GM11168 (cell line): ENCODE data around the gene UGT1A7.

ENCODE experiments used
- in situ Hi-C: fragments of 300-500 bp; cut with MboI; formaldehyde crosslinking; loops from one replicate; pipeline ENCODE4 v1.12.0; 2022; ENCODE audit warnings: low sequenced_read_pairs; ENCODE audit not compliant: unreplicated experiment

The UGT1A7 gene

DNA sequence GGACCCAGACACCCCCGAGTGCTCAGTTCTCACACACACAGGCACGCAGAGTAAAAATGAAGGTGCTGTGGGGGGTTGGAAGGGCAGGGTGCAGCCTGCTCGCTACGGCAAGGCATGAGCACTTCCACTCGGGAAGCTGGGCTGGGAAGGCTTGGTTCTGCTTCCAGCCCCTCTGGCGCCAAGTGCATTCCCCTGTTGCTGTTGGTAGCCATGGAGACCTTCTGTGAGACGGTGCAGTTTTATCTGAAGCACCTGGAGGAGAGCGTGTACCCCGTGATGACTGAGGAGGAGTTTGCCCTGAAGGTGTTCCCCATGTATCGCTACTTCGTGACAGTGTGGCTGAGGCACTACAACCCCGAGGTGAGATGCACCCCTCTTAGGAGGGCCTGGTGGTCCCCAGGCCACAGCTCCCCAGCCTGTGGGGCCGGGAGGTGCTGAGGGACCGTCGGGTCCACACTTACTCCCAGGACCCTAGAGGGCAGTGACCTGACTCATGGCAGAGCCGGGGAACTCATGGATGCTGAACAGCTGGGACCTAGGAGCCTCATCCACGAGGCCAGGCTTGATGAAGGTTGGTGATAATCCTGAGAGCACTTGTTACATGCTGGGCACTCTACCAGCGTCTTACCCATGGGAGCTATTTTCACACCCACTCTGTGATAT is 111.9 kb downstream of the UGT1A7 start:
- in situ Hi-C loops = no loop called here

DNA sequence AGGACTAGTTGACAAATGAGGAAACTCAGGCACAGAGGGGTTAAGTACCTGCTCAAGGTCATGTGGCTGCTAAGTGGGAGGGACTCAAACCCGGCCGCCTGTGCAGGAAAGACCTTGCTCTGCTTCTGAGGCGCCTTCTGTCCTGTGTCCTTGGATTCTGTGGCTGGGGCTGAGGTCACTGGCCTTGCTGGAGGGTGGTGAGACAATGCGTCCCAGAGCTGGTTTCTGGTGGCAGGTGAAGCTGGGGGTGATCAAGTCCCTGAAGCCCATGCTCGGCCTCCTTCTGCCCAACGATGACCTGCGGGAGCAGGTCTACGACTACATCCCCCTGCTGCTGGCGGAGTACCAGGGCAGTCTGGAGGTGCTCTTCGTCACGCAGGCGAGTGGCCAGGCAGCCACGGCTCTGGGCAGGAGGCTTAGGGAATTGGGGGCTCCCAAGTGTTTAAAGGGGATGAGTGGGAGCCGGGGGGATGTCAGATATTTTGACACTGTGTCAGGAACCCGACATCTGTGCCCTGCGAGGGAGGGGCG is 112.5 kb downstream of the UGT1A7 start:
- in situ Hi-C loops = no loop called here

DNA sequence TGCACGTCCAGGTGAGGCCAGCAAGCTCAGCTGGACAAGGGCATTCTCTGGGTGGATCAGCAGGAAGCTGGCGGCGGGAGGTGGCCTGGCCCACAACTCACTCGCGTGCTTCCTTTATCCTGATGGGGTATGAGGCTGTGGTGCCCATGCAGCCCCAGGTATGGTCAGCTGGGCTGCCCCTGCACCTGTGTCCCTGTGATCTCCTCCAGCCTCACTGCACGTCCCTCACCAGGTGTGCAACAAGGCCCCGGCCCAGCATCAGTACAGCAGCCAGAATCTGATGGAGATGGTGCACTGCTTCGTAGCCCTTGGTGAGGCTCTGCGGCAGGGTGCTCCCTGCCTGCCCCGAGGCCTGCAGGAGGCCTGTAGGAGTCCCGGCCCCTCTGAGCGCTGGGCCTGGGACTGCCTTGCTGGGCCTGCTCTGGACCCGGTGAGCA is 114.1 kb downstream of the UGT1A7 start:
- in situ Hi-C loops = no loop called here

DNA sequence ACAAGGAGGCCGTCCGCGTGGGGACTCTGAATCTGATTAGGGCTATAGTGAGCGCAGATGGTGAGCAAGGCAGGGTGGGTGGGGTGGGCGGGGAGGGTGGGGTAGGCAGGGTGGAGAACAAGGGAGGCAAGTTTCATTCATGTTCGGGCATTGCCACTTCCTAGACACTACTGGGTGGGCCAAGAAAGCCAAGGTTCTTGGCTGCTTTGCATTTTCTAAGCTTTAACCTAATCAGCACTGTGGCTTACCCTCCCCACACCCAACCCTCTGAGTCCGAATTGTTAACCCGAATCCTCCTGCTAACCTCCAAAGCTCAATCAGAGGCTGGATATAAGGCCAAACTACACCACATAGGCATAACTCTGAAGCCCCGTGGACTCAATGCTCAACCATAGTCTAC is 114.6 kb downstream of the UGT1A7 start:
- in situ Hi-C loops = no loop called here

DNA sequence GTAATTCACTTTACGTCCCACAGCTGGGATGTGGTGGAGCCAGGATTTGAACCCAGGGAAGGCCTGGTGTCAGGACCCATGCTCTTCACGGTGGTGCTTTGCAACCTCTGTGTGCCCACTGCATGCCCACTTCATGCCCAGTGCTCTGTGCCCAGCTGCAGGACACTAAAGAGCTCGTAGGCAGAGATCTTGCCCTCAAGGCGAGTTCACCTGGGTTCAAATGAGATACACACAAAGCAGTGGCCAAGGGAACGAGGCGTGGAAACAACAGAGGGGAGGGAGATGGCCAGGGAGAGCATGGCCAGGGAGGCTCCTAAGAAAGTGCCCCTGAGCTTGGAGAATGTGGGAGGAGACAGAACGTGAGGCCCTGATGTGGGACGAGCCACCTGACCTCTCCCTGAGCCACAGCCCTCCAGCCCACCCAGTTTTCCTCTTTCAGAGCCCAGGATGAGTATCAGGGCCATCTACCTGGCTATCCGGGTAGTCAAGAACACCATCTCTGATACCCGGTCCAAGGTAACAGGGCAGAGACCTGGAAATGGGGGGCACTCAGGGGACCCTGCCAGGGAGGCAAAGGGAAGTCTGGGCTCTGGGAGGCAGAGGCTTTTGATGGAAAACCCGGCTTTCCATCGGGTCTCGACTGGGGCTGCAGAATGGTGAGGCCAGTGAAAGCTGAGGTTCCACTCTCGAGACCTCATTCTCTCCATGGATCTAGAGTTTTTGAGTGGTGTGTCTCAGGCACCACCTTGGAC is 116.8 kb downstream of the UGT1A7 start:
- in situ Hi-C loops = no loop called here

DNA sequence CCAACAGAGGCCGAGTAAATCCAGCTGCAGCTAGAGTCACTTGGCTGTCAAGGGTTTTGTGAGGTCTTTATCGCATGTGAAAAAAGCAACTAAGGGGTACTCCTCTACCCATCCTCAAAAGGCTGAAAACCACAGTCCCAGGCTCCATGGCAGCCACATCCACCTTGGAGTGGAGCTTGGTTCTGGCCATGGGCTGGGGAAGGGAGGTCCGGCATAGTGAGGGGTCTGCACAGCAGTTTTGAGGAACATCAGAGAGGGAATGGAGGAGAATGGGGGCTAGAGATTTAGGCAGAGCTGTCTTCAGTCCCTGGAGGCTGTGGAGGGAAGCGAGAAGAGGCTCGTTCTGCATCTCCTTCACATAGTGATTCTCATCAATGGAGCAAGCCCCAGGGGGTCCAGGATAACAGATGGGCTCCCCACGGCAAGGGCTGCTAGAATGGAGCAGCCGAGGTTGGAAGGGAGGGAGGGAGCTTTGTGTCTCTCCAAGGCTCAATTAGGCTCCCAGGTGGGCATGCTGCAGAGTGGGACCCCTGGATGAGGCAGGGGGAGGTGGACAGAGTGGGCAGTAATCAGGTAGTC is 117.5 kb downstream of the UGT1A7 start:
- in situ Hi-C loops = no loop called here

DNA sequence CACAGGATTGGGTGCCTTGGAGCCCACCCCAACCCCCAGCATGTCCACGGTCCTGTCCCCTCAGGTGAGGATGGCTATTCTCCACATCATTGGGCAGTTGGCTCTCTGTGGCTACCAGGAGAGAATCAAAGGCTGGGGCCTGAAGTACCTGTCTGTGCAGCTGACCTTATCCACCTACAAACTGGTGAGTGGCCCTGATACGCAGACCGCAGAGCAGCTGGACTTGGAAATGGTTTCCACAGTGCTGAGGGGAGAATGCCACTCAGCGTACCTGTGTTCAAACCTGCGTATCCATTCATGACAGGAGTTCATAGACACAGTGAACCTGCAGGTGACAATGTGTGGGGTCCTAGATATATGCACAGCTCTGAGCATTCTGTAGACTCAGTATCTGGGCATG is 118.0 kb downstream of the UGT1A7 start:
- in situ Hi-C loops = no loop called here

DNA sequence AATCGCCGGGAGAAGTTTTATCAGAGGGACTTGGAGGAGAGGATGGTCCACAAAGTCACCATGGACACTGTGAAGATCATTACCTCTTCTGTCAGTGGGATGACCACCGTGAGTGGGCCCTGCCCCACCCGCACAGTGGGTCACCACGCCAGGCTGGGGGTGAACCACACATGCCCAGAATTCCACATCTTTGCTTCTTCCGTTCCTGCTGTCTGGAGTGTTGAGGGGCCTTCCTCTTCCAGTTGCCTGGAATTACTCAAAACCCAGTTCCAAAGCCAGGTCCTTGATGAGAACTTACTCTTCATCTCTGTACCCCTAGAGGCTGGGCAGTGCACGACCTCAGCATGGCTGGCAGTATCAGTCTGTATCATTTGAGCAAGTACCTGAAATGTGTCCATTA is 118.5 kb downstream of the UGT1A7 start:
- in situ Hi-C loops = no loop called here

DNA sequence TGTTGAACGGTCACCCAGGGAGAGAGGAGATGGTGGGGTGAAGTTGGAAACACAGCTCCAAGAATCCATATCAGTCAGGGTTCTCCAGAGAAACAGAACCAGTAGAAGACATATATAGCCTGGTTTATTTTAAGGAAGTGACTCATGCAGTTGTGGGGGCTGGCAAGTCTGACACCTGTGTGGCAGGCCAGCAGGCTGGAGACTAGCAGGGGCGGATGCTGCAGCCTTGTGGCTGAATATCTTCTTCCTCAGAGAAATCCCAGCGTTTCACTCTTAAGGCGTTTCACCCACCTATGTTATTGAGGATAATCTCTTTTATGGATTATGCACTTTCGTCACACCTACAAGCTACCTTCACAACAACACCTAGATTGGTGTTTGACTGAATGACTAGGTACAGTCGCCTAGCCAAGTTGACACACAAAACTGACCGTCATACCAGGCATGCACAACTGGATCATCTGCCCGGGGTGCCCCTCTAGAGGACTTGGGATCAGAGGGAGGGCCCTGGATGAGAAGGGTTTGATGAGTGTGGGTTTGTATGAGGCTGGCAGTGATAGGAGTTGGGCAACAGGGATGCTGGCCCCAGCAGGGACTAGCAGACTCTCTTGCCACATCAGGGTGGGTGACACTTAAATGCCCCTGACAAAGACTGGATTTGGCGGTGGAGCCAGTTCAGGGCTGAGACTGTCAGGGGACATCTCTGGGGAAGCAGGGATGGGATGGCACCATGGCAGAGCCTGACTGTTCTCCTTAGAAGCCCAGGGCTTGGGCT is 119.8 kb downstream of the UGT1A7 start:
- in situ Hi-C loops = no loop called here

DNA sequence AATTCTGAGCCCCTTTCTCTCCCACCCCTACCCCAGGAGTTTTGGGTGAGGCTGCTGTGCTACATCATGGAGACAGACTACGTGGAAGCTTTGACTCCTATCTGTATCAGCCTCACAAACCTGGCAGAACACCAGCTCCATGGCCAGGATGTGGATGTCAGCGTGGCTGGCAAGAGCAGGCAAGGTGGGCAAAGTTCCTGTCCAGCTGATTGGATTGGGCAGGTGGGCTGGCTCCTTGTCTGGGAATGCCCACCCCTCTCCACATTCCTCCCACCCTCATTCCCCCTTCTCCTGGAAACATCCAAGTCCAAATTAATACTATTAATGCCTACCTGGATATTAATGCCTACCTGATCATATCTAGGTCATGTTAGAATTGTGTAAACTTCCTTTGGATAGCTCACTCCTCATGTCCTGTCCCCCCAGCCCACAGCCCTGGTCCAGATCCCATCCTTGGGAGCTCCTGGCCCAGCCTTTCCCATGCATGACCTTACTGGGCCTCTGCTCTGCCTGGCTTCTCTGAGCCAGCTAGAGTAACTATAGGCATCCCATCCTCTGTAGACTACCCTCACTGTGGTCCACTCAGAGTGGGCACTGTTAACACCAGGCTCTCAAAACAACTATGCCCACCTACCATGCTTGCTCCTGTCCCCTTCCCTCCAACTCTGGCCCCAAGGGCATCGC is 120.6 kb downstream of the UGT1A7 start:
- in situ Hi-C loops = no loop called here

DNA sequence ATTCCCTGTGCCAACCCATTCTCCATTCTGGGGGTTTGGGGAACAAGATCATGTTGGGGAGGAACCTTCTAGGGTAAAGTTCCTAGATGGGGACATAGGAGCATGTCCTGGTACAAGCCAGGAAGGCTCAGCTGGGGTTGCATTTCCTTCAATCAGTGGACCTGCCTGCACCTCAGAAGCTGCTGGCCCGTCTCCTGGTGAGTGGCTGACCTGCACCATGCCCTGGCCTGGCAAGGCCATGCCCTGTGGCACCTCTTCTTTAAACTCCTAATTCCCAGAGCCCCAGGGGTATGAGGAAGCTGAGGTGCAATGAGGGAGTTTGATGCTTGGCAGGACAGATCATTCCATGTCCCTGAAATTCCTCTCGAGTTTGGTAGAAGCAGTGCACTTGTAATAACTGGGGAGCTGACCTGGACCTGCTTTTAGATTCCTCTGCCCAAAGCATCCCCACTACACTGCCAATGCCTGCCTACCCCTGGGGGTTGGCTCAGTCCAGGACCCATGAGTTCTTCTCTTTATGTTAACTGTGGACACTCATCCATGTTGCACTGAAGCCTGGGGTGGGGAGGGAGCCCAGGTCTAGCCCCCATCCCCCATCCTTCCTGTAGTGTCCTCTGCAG is 121.7 kb downstream of the UGT1A7 start:
- in situ Hi-C loops = no loop called here

DNA sequence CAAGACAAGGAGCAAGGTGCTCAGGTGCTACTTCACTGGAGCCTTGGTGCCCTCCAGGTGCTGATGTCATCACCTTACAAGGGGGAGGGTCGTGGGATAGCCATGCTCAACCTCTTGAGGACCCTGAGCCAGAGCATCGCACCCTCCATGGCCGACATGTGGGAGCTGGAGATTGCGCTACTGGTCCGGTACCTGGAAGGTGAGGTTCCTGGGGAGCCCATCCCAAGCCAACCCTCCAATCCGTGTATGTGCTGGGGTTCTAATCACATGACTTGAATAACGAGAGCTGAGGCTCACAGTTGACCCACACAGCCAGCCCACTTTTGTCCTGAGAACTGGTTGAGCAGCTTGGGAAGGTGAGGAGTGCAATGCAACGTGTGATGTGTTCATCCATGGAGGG is 122.3 kb downstream of the UGT1A7 start:
- in situ Hi-C loops = no loop called here

DNA sequence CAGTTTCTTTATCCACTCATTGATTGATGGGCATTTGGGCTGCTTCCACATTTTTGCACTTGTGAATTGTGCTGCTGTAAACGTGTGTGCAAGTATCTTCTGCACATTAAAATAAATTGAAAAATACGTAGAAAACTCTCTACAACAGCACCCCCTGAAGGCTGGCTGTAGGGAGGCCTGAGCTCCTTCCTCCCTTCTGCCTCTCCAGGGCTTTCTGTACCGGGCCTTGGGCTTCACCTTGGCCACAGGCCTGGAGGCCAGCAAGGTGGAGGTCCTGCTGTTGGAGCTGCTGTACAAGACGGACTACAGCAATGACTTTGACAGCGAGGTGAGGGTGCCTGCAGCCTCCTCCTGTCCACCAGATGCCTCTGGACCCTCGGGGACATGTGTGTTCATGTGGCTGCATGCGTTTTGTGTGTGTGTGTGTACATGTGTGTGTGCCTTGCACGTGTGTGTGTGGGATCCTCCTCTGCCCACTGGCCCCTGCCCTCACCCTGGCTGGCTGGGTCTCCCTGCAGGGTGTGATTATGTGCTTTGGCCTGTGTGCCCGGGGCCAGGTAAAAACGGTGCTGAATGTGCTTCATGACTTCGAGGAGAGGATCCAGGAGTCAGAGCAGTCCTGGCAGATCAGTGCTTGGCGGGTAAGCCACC is 125.6 kb downstream of the UGT1A7 start:
- in situ Hi-C loops = no loop called here

DNA sequence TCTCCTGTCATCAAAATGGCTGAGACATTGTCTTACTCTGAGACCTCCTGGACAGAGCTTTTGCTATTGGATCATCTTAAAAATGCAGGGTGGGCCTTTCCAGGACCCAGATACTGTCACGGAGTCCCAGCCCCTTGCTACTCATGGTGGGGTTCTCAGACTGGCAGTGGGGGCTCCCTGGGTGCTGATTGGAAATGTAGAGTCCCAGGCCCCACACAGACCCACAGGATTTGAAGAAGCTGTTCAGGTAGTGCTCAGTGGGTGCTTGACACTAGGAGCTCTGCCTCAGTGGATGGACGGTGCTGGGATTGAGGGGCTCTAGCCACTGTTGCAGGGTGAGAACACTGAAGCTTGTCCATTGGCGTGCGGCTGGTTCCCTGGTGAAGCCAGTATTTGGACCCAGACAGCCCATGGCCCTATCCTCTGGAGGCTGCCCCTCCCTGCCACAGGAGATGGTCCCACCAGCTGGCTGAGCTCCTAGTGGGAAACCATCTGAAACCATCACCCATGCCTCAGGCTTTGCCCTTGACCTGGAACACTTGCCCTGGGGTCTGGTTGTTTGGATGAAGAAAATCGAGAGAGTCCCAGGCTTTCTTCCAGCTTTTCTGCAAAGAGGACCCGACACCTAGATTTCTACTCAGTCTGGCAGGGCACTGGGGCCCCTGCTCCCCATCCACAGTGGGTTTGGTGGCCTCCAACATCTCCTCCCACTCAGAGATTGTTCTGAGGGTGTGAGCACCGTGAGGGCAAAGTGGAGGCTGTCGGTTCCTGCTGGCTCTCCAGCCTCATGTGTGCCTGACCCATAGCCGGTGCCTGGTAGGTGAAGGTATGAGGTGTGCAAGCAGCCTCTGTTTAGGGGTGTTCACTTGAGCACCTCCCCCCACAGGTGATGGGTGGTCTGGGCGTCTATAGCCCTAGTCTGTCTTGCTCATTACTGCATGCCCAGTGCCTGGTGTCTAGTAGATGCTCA is 126.5 kb downstream of the UGT1A7 start:
- in situ Hi-C loops = no loop called here

DNA sequence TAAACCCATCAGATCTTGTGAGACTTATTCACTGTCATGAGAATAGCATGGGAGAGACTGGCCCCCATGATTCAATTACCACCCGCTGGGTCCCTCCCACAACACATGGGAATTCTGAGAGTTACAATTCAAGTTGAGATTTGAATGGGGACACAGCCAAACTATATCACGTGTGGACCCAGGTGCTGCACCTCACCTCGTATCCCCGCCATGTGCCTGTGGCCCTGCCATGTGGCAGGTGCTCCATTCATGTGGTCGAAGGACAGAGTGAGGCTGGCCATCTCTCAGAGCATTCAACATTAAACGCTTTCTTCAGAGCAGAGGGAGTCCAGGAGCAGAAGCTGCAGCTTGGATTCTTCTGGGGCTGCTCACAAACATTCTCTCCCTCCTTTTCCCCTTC is 128.7 kb downstream of the UGT1A7 start:
- in situ Hi-C loops = no loop called here

DNA sequence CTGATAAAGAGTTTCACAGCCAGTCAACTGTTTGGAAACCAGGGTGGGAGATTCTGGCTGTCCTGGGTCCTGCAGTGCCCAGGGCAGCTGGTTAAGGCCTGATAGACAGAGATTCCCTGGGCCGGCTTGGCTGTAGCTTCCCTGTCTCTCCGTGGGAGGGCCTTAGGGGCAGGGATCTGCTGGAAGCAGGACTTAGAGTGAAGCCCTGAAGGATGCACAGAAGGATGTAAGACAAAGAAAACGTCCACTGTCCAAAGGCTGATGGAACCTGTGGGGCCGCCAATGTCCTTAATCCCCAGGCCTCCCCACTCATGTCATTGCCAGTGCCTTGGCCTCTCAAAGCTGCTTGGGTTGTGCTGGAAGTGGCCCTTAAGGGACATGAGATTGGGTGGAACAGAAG is 129.4 kb downstream of the UGT1A7 start:
- in situ Hi-C loops = no loop called here

DNA sequence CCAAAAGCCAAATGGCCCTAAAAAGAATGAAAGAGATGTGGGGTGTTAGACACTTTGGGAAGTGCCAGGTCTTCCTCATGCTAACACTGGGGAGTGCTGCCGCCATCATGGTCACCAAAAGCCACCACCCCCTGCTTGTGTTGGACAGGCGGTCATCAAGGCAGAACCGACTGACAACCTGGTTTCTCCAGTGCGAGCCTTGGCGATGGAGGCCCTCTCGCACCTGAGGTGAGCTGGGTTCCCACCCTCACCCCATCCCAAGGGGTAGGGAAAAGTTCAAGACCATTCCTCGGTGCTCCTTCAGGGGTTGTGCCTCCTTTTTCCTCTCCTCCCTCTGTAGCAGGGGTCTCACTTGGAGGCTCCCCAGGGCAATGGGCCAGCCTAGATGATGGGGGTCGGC is 130.0 kb downstream of the UGT1A7 start:
- in situ Hi-C loops = no loop called here
